ENCODE results near the gene EMP2.
A peak's percentile ranks its signal among the peaks of the same experiment; 100 is the strongest.
"Not testable (repeated sequence)": the region's sequence is repeated elsewhere in the genome, so short reads cannot be mapped to it uniquely, and the experiment has no call there.

The EMP2 gene

GRCh38 chr16:10577305-10578202 lies 2.8 kb downstream of the EMP2 start:
- peak; percentile 17 for DNase-seq

DNA sequence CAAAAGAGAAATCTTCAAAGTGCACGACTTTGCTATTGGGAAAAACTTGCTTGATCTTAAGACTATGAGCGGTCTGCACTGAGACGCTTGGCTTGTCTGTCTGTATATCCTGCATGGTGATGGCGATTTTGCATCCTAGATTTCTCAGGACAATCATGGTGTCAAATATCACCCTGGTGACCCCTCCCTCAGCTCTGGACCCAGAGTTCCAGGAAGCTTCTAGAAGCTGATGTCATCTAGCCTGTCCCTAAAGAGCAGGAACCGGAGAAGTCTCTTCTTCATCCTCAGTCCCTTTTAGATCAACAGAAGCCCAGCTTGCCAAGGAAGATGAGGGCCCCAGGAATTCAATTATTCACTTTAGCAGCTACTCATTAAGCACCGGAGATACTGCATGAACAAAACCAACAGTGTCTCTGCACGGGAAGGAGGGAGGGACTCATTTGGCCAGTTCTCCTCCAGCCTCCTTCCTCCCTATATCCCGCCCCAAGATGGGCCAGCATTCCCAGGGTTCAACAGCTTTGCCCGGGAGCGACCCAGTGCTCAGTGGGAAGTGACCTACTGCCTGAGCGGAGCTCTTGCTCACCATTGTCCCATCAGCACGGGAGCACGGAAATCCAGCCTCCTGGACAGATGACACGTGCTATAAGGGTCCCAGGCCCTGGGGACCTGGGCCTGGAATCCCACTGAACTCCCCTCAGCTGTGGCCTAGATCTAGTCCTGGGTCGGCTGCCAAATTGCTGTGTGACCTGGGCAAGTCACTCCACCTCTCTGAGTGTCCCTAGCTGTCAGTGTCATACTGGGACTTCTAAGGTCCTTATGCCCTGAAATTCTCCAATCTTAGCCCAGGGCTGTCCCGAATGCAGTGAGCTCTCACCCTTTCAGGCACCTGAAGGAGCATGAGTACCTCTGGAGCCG lies 3.8 kb downstream of the EMP2 start:
- DNase-seq: no peak

- DNase-seq: no peak
These were observed 4.8 kb downstream of the EMP2 start for GRCh38 chr16:10575506-10576130.

DNA sequence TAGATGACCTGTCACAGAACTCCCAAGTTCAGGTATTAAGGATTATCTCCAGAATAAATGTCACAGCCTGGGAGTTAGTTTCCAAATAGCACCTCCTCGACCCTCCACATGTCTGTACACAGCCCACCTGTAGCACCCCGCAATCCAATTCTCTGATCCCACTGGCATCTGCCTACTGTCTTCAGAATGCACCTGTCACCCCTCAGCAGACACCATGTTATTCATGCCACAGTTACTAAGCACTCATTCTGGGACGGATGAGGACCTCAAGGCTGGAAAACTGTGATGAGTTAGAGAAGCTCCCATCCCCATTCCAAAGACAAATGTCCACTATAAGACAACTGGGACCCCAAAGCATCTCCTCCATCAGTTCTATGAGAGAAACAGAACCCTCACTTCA lies 7.8 kb downstream of the EMP2 start:
- DNase-seq: no peak

DNA sequence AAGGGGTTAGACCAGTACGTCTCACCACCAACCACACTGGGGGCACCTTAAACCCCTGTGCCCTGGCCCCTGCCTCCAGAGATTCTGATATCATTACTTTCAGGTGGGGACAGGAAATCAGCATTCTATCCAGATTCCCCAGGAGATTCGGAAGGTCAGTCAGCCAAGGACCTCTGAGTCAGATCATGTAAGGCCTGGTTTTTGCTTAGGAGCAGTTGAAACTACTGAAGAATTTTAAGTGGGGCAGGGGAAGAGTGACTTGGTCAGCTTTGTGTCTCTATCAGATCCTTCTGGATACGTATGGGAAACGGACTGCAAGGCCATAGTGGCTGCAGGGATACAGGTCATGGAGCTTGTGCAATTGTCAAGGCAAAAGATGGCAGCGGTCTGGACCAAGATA lies 9.0 kb downstream of the EMP2 start:
- DNase-seq: no peak

DNA sequence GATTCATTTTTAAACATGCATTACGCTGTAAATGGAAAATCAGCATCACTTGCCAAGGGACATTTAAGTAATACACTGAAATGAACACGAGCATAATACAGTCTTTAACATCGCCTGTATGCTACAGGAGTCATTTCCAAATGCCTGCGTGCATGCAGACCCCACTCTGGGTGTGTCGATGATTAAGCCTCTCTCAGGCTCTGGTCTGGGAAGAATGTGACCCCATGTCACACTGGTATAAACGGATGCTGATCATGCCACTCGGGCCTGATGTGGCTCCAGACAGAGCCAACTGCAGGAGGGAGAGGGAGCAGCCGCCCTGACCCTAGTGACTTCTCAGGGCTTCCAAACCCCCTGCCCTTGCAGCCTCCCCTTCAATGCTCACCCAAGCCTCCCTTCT lies 10.8 kb downstream of the EMP2 start:
- no peak for DNase-seq

DNA sequence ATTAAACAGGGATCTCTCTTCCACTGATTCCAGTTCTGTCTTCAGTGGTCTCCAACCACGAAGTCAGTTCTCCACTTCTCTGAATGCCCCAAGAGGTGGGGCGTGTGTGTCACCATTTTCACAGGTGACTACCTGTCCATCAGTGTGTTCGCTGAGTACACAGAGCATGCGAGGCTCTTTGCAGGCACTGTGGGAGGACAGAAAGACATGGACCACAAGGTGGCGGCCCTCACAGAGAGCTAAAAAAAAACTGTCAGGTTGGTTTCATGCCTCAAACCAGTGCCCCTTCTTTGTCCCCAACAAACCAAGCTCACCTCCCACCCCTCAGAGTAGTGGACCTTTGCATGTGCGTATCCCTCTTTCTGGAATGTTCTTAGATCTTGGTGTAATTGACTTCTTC lies 13.8 kb downstream of the EMP2 start:
- no peak for DNase-seq

GRCh38 chr16:10565167-10565566 lies 15.2 kb downstream of the EMP2 start:
- DNase-seq: no peak

GRCh38 chr16:10564591-10564990 lies 15.8 kb downstream of the EMP2 start:
- DNase-seq: no peak

- no peak for DNase-seq
These were observed 18.0 kb downstream of the EMP2 start for GRCh38 chr16:10562361-10562899.

- no peak for DNase-seq
These were observed 19.0 kb downstream of the EMP2 start for GRCh38 chr16:10561425-10561824.

GRCh38 chr16:10561001-10561400 lies 19.4 kb downstream of the EMP2 start:
- no peak for DNase-seq

DNA sequence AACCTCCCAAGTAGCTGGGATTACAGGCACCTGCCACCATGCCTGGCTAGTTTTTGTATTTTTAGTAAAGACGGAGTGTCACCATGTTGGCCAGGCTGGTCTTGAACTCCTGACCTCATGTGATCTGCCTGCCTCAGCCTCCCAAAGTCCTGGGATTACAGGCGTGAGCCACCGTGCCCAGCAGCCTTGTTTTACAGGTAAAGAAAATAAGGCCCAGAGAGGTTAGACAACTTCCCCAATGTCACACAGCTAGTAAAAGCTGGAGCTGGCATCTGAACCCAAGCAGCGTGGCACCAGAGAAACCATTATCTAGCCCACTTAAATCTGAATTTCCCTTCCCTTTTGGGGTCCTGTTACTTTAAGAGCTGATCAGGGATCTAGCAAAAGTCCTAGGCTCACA lies 20.6 kb downstream of the EMP2 start:
- not testable (repeated sequence) for DNase-seq

DNA sequence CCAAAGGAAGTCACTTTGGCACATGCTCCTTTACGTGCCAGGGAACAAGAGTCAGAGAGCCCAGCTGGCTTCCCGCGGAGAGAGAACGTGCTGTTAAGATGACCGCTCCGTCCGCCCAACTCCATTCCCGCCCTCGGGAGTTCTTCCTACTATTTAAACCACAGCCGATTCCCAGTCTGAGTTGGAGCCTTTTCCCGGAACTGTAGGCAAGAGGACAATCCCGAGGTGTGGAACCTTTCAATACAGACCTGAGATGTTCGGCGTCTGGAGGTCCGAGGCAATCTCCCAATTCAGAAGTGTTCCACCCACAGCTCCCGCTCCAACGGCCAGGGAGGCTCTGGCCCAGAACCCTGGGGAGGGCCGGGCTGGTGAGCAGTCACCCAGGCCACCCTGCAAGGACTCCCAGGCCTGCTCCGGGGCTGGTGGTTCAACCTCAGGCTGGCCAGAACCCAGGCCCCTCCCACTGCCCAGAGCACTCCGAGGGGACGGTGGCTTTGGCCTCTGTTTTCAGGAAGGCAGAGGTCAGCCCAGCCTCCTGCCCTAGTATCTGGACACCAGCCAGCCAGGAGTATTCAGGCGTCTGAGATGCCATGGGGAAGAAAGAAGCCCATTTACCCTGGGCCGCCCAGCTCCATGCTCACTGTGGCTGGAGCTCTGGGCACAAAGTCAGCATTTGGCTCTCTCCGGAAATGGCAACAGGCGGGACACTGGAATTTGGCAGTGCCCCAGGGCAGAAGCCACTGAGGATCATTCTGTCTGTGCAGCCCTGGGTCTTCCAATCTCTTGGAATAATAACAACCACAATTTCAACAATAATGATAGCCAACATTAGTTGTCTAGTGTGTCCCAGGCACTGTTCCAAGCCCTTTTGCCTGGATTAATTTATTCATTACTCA lies 21.4 kb downstream of the EMP2 start:
- DNase-seq: no peak

- DNase-seq: no peak
These were observed 22.1 kb downstream of the EMP2 start for GRCh38 chr16:10558305-10558704.

DNA sequence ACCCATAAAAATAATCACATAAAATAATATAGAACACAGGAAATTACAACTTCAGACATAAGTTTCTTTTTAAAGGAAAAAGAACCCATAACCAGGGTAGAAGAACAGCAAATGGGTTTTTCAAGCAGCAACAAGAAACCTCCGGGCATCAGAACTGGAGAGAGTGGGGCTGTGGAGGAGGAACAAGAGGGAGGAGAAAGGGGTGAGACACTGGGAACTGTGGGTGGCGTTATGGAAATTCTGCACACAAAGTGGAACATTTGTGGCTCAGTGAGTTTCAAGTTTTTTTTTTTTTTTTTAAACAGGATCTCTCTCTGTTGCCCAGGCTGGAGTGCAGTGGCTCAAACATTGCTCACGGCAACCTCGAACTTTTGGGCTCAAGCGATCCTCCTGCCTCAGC lies 22.6 kb downstream of the EMP2 start:
- DNase-seq: no peak

DNA sequence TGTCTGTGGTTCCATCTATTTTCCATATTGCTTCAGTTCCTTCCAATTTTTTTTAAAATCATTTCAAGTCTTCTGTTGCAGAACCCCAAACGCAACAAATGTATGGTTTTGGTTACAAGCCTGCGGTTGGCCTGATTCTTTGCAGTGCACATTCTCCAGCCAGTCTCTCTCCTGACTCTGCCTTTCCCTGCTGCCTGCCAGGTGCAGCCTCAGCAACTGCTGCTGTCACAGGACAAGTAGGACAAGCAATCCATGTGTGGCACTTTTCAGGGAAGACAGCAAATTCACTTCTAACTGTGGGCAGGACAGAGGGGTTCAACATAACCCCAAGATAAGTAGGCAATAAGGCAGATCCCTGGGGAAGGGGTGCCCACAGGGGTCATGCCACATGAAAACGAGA lies 24.2 kb downstream of the EMP2 start:
- DNase-seq: no peak

- no peak for DNase-seq
These were observed 25.8 kb downstream of the EMP2 start for GRCh38 chr16:10554569-10554968.

- DNase-seq: no peak
These were observed 27.4 kb downstream of the EMP2 start for GRCh38 chr16:10552998-10553491.

GRCh38 chr16:10552281-10552680 lies 28.1 kb downstream of the EMP2 start:
- no peak for DNase-seq

GRCh38 chr16:10551881-10552280 lies 28.5 kb downstream of the EMP2 start:
- DNase-seq: no peak

- no peak for DNase-seq
These were observed 32.0 kb downstream of the EMP2 start for GRCh38 chr16:10548404-10548803.
